DMS53 (cell line): ENCODE measurements around the gene MUC21.

Experiments
- DNase-seq: peaks from one replicate; lab custom pipeline; 2025; lab: John Stamatoyannopoulos, UW

MUC21 gene

GRCh38 chr6:30983439-30983838 is at the start of gene MUC21:
Gene MUC21 (plus strand): TSS chr6:30983718. CDS start chr6:30983959, 241 bp downstream.
- DNase-seq, result no peak

GRCh38 chr6:30935018-30935417 is 48.5 kb upstream of the MUC21 start:
- DNase-seq, result peak; percentile 42

- DNase-seq, result no peak
These were observed 46.3 kb upstream of the MUC21 start for GRCh38 chr6:30937265-30937664.

- no peak for DNase-seq
These were observed 44.8 kb upstream of the MUC21 start for GRCh38 chr6:30938730-30939129.

GRCh38 chr6:30939473-30939872 is 44.0 kb upstream of the MUC21 start:
- no peak for DNase-seq

GRCh38 chr6:30940361-30940986 is 43.0 kb upstream of the MUC21 start, which contains the start of gene MUCL3:
Gene MUCL3 (plus strand): TSS chr6:30940973. CDS start chr6:30941000, 27 bp downstream.
- DNase-seq, result no peak

GRCh38 chr6:30942338-30943060 is 41.0 kb upstream of the MUC21 start:
- DNase-seq, result no peak

GRCh38 chr6:30944051-30944450 is 39.5 kb upstream of the MUC21 start:
- no peak for DNase-seq

- no peak for DNase-seq
These were observed 38.2 kb upstream of the MUC21 start for GRCh38 chr6:30945281-30945680.

- no peak for DNase-seq
These were observed 36.3 kb upstream of the MUC21 start for GRCh38 chr6:30947231-30947630.

GRCh38 chr6:30948811-30949210 is 34.7 kb upstream of the MUC21 start:
- no peak for DNase-seq

GRCh38 chr6:30951907-30952469 is 31.5 kb upstream of the MUC21 start:
- no peak for DNase-seq

GRCh38 chr6:30954631-30955366 is 28.7 kb upstream of the MUC21 start:
- DNase-seq, result no peak

GRCh38 chr6:30955367-30956042 is 28.0 kb upstream of the MUC21 start:
- DNase-seq, result peak; percentile 57

- no peak for DNase-seq
These were observed 25.8 kb upstream of the MUC21 start for GRCh38 chr6:30957716-30958115.

GRCh38 chr6:30960907-30961673 is 22.4 kb upstream of the MUC21 start:
- no peak for DNase-seq

- no peak for DNase-seq
These were observed 20.8 kb upstream of the MUC21 start for GRCh38 chr6:30962716-30963115.

- DNase-seq, result no peak
These were observed 19.9 kb upstream of the MUC21 start for GRCh38 chr6:30963641-30964040.

- DNase-seq, result no peak
These were observed 19.4 kb upstream of the MUC21 start for GRCh38 chr6:30964075-30964474.

- DNase-seq, result no peak
These were observed 18.3 kb upstream of the MUC21 start for GRCh38 chr6:30965140-30965601.

- DNase-seq, result no peak
These were observed 17.4 kb upstream of the MUC21 start for GRCh38 chr6:30966154-30966553.
